ENCODE measurements around the gene MAG. TPM values are rescaled to one million over a fixed set of nuclear protein-coding genes. Genes with fewer than 3 reads are reported as not detected.

The MAG gene
- total and polyA plus RNA-seq, 9 of the 15 experiments (the other 6 are each of a cell fraction or from before 2014, with no cell fraction given) = 0.11 to 10.0 (median 1.6) TPM

- intact Hi-C loops (cut with micrococcal nuclease) = no loop called here
- no peaks in the 10 kb centered on the region for H3K79me2 ChIP-seq (ENCODE audit: control insufficient read depth, insufficient read depth, low read length)
- DNase-seq (ENCODE audit: extremely low read depth in 1 of 4, low spot score in 3 of 4) (peak in 1 of 4 experiments; percentile 2), FAIRE-seq (no peak), ATAC-seq (no peak)
- no peak overlapping the region; a peak in 1 of 4 replicates for H3K9ac ChIP-seq (ENCODE audit: insufficient read depth in 1 of 2, low read depth in 2 of 2, low read length in 2 of 2)
- ChIA-PET CTCF (ENCODE audit: low intra/inter-chr PET ratio) (no interaction called here), POLR2A (no interaction called here)
- in situ Hi-C loops (cut with MboI) = no loop called here
- no peaks in the 10 kb centered on the region for H3K9me1 ChIP-seq (ENCODE audit: control insufficient read depth, insufficient read depth, low read length)
- no peak overlapping the region for H3K4me2 ChIP-seq (ENCODE audit: insufficient read depth, low read length)
- no peaks in the 10 kb centered on the region for H4K20me1 ChIP-seq (replicated peaks; ENCODE audit: control insufficient read depth, insufficient read depth, low read length)
- H3K4me3 ChIP-seq = no peak overlapping the region
- H3K27ac ChIP-seq (ENCODE audit: extremely low read depth, low read depth, low read length) = no peak overlapping the region
- no peaks in the 10 kb centered on the region for H3K36me3 ChIP-seq (ENCODE audit: control insufficient read depth, insufficient read depth, low read length)
- H3K27me3 ChIP-seq (ENCODE audit: control insufficient read depth in 2 of 2, insufficient read depth in 2 of 2, low read length in 2 of 2) = peaks cover 0 to 7% of the 10 kb centered on the region in 2 experiments; a peak in 3 of 5 replicates
- no peaks in the 10 kb centered on the region for H3K9me3 ChIP-seq (replicated peaks; ENCODE audit: control insufficient read depth, insufficient read depth, low read depth, low read length)
- H2AFZ ChIP-seq (ENCODE audit: low read depth, low read length) = 0 out of 2 replicates have a peak overlapping the region, but pooled peaks have one; percentile 12
- TF ChIP-seq USF2 (CRISPR knock-in tag; IDR thresholded peaks at IDR 0.05) (no peak), STAG1 (CRISPR knock-in tag; IDR thresholded peaks at IDR 0.05; ENCODE audit: borderline replicate concordance) (no peak), ZNF124 (CRISPR knock-in tag; IDR thresholded peaks at IDR 0.05) (no peak), MTF1 (CRISPR knock-in tag; IDR thresholded peaks at IDR 0.05; ENCODE audit: borderline replicate concordance) (no peak), POLR2G (IDR thresholded peaks at IDR 0.05; ENCODE audit: low read depth, low read length) (no peak), SMAD4 (CRISPR knock-in tag; conservative IDR thresholded peaks at IDR 0.05) (no peak), ZNF511 (CRISPR knock-in tag; IDR thresholded peaks at IDR 0.05) (no peak)
- TF ChIP-seq, protein P1, sequence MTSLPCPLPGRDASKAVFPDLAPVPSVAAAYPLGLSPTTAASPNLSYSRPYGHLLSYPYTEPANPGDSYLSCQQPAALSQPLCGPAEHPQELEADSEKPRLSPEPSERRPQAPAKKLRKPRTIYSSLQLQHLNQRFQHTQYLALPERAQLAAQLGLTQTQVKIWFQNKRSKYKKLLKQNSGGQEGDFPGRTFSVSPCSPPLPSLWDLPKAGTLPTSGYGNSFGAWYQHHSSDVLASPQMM (CRISPR knock-in tag; IDR thresholded peaks at IDR 0.05) = no peak
- TF ChIP-seq, protein P2, sequence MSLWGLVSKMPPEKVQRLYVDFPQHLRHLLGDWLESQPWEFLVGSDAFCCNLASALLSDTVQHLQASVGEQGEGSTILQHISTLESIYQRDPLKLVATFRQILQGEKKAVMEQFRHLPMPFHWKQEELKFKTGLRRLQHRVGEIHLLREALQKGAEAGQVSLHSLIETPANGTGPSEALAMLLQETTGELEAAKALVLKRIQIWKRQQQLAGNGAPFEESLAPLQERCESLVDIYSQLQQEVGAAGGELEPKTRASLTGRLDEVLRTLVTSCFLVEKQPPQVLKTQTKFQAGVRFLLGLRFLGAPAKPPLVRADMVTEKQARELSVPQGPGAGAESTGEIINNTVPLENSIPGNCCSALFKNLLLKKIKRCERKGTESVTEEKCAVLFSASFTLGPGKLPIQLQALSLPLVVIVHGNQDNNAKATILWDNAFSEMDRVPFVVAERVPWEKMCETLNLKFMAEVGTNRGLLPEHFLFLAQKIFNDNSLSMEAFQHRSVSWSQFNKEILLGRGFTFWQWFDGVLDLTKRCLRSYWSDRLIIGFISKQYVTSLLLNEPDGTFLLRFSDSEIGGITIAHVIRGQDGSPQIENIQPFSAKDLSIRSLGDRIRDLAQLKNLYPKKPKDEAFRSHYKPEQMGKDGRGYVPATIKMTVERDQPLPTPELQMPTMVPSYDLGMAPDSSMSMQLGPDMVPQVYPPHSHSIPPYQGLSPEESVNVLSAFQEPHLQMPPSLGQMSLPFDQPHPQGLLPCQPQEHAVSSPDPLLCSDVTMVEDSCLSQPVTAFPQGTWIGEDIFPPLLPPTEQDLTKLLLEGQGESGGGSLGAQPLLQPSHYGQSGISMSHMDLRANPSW (CRISPR knock-in tag; IDR thresholded peaks at IDR 0.05) = no peak
- TF ChIP-seq, protein P3, sequence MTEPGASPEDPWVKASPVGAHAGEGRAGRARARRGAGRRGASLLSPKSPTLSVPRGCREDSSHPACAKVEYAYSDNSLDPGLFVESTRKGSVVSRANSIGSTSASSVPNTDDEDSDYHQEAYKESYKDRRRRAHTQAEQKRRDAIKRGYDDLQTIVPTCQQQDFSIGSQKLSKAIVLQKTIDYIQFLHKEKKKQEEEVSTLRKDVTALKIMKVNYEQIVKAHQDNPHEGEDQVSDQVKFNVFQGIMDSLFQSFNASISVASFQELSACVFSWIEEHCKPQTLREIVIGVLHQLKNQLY (CRISPR knock-in tag; conservative IDR thresholded peaks at IDR 0.05) = no peak
- 34% methylated on average over 8 of the region's 8 CpGs for WGBS (ENCODE audit: insufficient coverage, low coverage, missing lambda C conversion rate)
- BruUV-seq (replicated peaks) = no TSS peak
- H3K4me1 ChIP-seq (replicated peaks in 1 of 2; ENCODE audit: control insufficient read depth in 2 of 2, insufficient read depth in 2 of 2, low read length in 2 of 2) = peaks cover 5 to 27% of the 10 kb centered on the region in 2 experiments; a peak in 4 of 5 replicates
Measured at GRCh38 chr19:35354898-35355297, 62.9 kb downstream of the MAG start.

All from K562 (cell line).